K562 (cell line): ENCODE data around the gene H2AZ2. TPM values are rescaled to one million over a fixed set of nuclear protein-coding genes. Genes with fewer than 3 reads are reported as not detected.

Experiments used
- ATAC-seq: fragments of 200-7000 bp; cut with Tn5 transposase; 3 replicates; pipeline ENCODE4 v1.9.1; 2020; ENCODE audit warnings: moderate library complexity
- BruUV-seq: library from RNA; stranded (reverse); fragments of 400-500 nt; replicated peaks from 2 replicates; lab custom pipeline; 2021; lab: Mats Ljungman, UMichigan
- CTCF ChIA-PET: fragments of 300-600 bp; formaldehyde crosslinking; extraction: SDS; loops from one replicate; lab custom pipeline; 2021; ENCODE audit warnings: low intra/inter-chr PET ratio; lab: Yijun Ruan, JAX
- POLR2A ChIA-PET: fragments of 300-600, 350-650 bp; sonication (Branson Sonifier 250); formaldehyde crosslinking; extraction: SDS; loops from one replicate; lab custom pipeline; 2021; ENCODE audit warnings: antibody characterized with exemption, inconsistent platforms; lab: Yijun Ruan, JAX
- DNase-seq, 4 experiments: peaks; one replicate each; pipeline versions ENCODE4 v3.0.0 to v3.0.0-alpha.2; 2011 to 2018; ENCODE audit warnings: low spot score in 3 of 4, mixed read lengths in 3 of 4; ENCODE audit errors: extremely low read depth in 1 of 4
- FAIRE-seq: peaks from 2 replicates; lab custom pipeline; 2011; peaks lifted over from hg19 to GRCh38; lab: Jason Lieb, UNC
- H2AFZ ChIP-seq: 2 replicates; pipeline ENCODE4 v1.6.0; 2011; ENCODE audit warnings: low read depth, low read length, control low read depth, inconsistent platforms
- H3K27ac ChIP-seq: fragments of 200-600 bp; 3 replicates; pipeline ENCODE4 v1.8.0; 2011; ENCODE audit warnings: low read depth, mild to moderate bottlenecking, control low read depth, inconsistent platforms, low read length, moderate library complexity, mixed read lengths; ENCODE audit errors: extremely low read depth
- H3K27me3 ChIP-seq, 2 experiments: fragments of 300-600 bp in 1 of 2; 2 replicates in 1 of 2; 3 replicates in 1 of 2; pipeline versions ENCODE4 v1.6.0 to v1.8.0; 2011; ENCODE audit warnings: inconsistent platforms in 2 of 2, low read length in 2 of 2, mild to moderate bottlenecking in 1 of 2, mixed read lengths in 1 of 2, moderate library complexity in 1 of 2; ENCODE audit not compliant: control insufficient read depth in 2 of 2, insufficient read depth in 2 of 2
- H3K36me3 ChIP-seq: fragments of 300-600 bp; 3 replicates; pipeline ENCODE4 v1.8.0; 2011; ENCODE audit warnings: mild to moderate bottlenecking, low read length, inconsistent platforms; ENCODE audit not compliant: control insufficient read depth, insufficient read depth
- H3K4me1 ChIP-seq, 2 experiments: fragments of 200-600 bp in 1 of 2; replicated peaks in 1 of 2; 2 replicates in 1 of 2; 3 replicates in 1 of 2; pipeline versions ENCODE4 v1.5.1 to v1.8.0; 2011; ENCODE audit warnings: inconsistent platforms in 2 of 2, low read length in 2 of 2, mild to moderate bottlenecking in 1 of 2, mixed read lengths in 1 of 2, moderate library complexity in 1 of 2; ENCODE audit not compliant: control insufficient read depth in 2 of 2, insufficient read depth in 2 of 2
- H3K4me2 ChIP-seq: 2 replicates; pipeline ENCODE4 v1.6.1; 2011; ENCODE audit warnings: low read length, control low read depth, inconsistent platforms, mixed read lengths; ENCODE audit not compliant: insufficient read depth
- H3K4me3 ChIP-seq: fragments of 200-600 bp; sonication (generic), shearing (Covaris generic); 2 replicates; pipeline ENCODE4 v1.5.1; 2016; ENCODE audit warnings: control low read depth, inconsistent platforms
- H3K79me2 ChIP-seq: fragments of 200-600 bp; 3 replicates; pipeline ENCODE4 v1.8.0; 2011; ENCODE audit warnings: low read length, inconsistent platforms; ENCODE audit not compliant: control insufficient read depth, insufficient read depth
- H3K9ac ChIP-seq, 2 experiments: 2 replicates each; pipeline versions ENCODE4 v1.6.0 to v1.6.1; 2011; ENCODE audit warnings: low read depth in 2 of 2, low read length in 2 of 2, control low read depth in 1 of 2, inconsistent platforms in 1 of 2, mild to moderate bottlenecking in 1 of 2, mixed read lengths in 1 of 2; ENCODE audit not compliant: insufficient read depth in 1 of 2
- H3K9me1 ChIP-seq: one replicate; pipeline ENCODE4 v1.6.0; 2011; ENCODE audit warnings: inconsistent platforms, mild to moderate bottlenecking, low read length, moderate library complexity; ENCODE audit not compliant: control insufficient read depth, insufficient read depth
- H3K9me3 ChIP-seq: replicated peaks from 2 replicates; pipeline ENCODE4 v1.5.1; 2011; ENCODE audit warnings: low read depth, low read length, inconsistent platforms; ENCODE audit not compliant: control insufficient read depth, insufficient read depth
- H4K20me1 ChIP-seq: replicated peaks from 2 replicates; pipeline ENCODE4 v1.6.1; 2011; ENCODE audit warnings: low read length, inconsistent platforms, mixed read lengths; ENCODE audit not compliant: control insufficient read depth, insufficient read depth
- DPF2 ChIP-seq: fragments of 450-650 bp; IDR thresholded peaks from 2 replicates; pipeline ENCODE4 v1.6.1; 2016
- NBN ChIP-seq: fragments of 450-650 bp; IDR thresholded peaks from 2 replicates; pipeline ENCODE4 v1.6.1; 2016; ENCODE audit warnings: low read depth, mild to moderate bottlenecking
- NCOA1 ChIP-seq: fragments of 450-650 bp; IDR thresholded peaks from 2 replicates; pipeline ENCODE4 v1.6.1; 2016; ENCODE audit warnings: low read depth
- PHB ChIP-seq: fragments of 250-450 bp; sonication (Bioruptor Pico); IDR thresholded peaks from 2 replicates; pipeline ENCODE4 v1.5.0; 2021
- PKNOX1 ChIP-seq: fragments of 450-650 bp; IDR thresholded peaks from 2 replicates; pipeline ENCODE4 v1.6.1; 2016
- SIN3A ChIP-seq, 2 experiments: fragments of 150-350 bp in 1 of 2; IDR thresholded peaks; 2 replicates each; pipeline ENCODE4 v1.6.1; 2011 to 2016; ENCODE audit warnings: borderline replicate concordance in 2 of 2, low read depth in 2 of 2, low read length in 2 of 2, mild to moderate bottlenecking in 2 of 2, moderate library complexity in 2 of 2; ENCODE audit not compliant: control insufficient read depth in 1 of 2
- SMARCE1 ChIP-seq: fragments of 450-650 bp; IDR thresholded peaks from 2 replicates; pipeline ENCODE4 v1.7.1; 2016; ENCODE audit warnings: mild to moderate bottlenecking
- ZNF395 ChIP-seq: fragments of 200-800 bp; sonication (Bioruptor generic); IDR thresholded peaks from 2 replicates; pipeline ENCODE4 v1.6.1; 2017; ENCODE audit warnings: missing genetic modification characterization, missing compliant biosample characterization
- ZNF431 ChIP-seq: sonication (generic); formaldehyde crosslinking; IDR thresholded peaks from 2 replicates; pipeline ENCODE4 v1.8.0; 2022; ENCODE audit warnings: mild to moderate bottlenecking, missing genetic modification reagents
- WGBS: fragments of 100-300 bp; shearing (Covaris generic); methylation state at CpG from one replicate; pipeline ENCODE4 v1.1.6; 2016; ENCODE audit warnings: low coverage, mixed read lengths; ENCODE audit not compliant: insufficient coverage; ENCODE audit errors: missing lambda C conversion rate; 5-methylcytosine and 5-hydroxymethylcytosine counted together
- in situ Hi-C: fragments of 300-500 bp; cut with MboI; formaldehyde crosslinking; loops from 4 replicates; pipeline ENCODE4 v1.15.0; 2018; ENCODE audit warnings: inconsistent platforms, mixed read lengths
- intact Hi-C: fragments of 100-400 bp; cut with micrococcal nuclease; formaldehyde crosslinking; loops from 2 replicates; pipeline ENCODE4 v1.14.2; 2022
- polyA plus RNA-seq, 8 experiments: library from polyadenylated mRNA; depleted of rRNA in 4 of 8; stranded (reverse) in 5 of 8; unstranded in 3 of 8; fragments of >200 nt; fragmentation: Nextera tagmentation in 2 of 8; fragmentation: Illumina TruSeq in 1 of 8; extraction: Ambion mirVana in 2 of 8; extraction: Trizol in 1 of 8; gene quantifications; 2 replicates each; pipeline versions ENCODE4 v1.2.1 to v1.2.3, GENCODE V29; 2011 to 2014; ENCODE audit warnings: inconsistent platforms in 1 of 8, missing spikeins in 1 of 8
- total RNA-seq, 7 experiments: library from RNA; depleted of rRNA in 6 of 7; stranded (reverse); fragments of >200 nt in 6 of 7; fragmentation: Illumina TruSeq in 2 of 7; extraction: Trizol in 2 of 7; gene quantifications; 2 replicates each; pipeline versions ENCODE4 v1.2.1 to v1.2.3, GENCODE V29; 2011 to 2021; ENCODE audit warnings: low replicate concordance in 1 of 7

Gene H2AZ2
- total and polyA plus RNA-seq, 9 of the 15 experiments (the other 6 are each of a cell fraction or from before 2014, with no cell fraction given) = 105 to 382 (median 286) TPM

GRCh38 chr7:44883961-44884620, 36.2 kb upstream of the H2AZ2 start:
- peak overlapping the region; percentile 78 for H3K4me3 ChIP-seq
- H3K9me3 ChIP-seq = no peaks in the 10 kb centered on the region
- 4% methylated on average over 24 of the region's 24 CpGs for WGBS
- H3K4me1 ChIP-seq = peaks cover 16 to 41% of the 10 kb centered on the region in 2 experiments
- BruUV-seq = TSS peak; percentile 43
- in situ Hi-C loops = no loop called here
- H2AFZ ChIP-seq = no peak overlapping the region
- H3K27me3 ChIP-seq = no peaks in the 10 kb centered on the region
- H3K27ac ChIP-seq = peak overlapping the region; percentile 96
- intact Hi-C loops = loop anchor here (2.0 to 5.0 kb wide), 3 partner anchors 35 to 103 kb away; partner anchors contain the start of gene H2AZ2
- peaks cover 74% of the 10 kb centered on the region for H3K79me2 ChIP-seq
- peak overlapping the region; percentile 88 for H3K4me2 ChIP-seq
- peaks cover 49% of the 10 kb centered on the region for H3K36me3 ChIP-seq
- ChIA-PET CTCF (no interaction called here), POLR2A (interaction anchor here (0.6 to 3.6 kb wide), 9 partner anchors 9 to 318 kb away, joined by 3 to 43 read pairs (median 5); partner anchors contain the start of genes H2AZ2 and OGDH)
- ATAC-seq (peak; percentile 1; the same call in 1 of the 3 replicates), DNase-seq (no peak), FAIRE-seq (peak; percentile 51)
- H4K20me1 ChIP-seq = peaks cover 47% of the 10 kb centered on the region
- no peaks in the 10 kb centered on the region for H3K9me1 ChIP-seq
- peak overlapping the region; percentile 89 to 99 for H3K9ac ChIP-seq
- TF ChIP-seq PKNOX1 = peak; percentile 12; the same call in 1 of the 2 replicates
- TF ChIP-seq ZNF395 (CRISPR knock-in tag) = peak; percentile 54; the same call in 1 of the 2 replicates
- TF ChIP-seq PHB (CRISPR knock-in tag) = no peak
- TF ChIP-seq NBN = no peak
- 0 out of 2 replicates have a peak, but pooled peaks have one; percentile 7 for TF ChIP-seq DPF2
- no peak for TF ChIP-seq SMARCE1
- no peak for TF ChIP-seq NCOA1
- peak; percentile 28; the same call in 1 of the 2 replicates for TF ChIP-seq ZNF431
- 0 out of 4 replicates have a peak, but pooled peaks of 1 of the 2 experiments have one; percentile 13 for TF ChIP-seq SIN3A (IDR thresholded peaks at IDR 0.05; ENCODE audit: borderline replicate concordance in 2 of 2, control insufficient read depth in 1 of 2, low read depth in 2 of 2, low read length in 2 of 2)
